ENCODE data around the gene RXFP1. TPM values are rescaled to one million over a fixed set of nuclear protein-coding genes. Genes with fewer than 3 reads are reported as not detected.
A peak's percentile ranks its signal among the peaks of the same experiment; 100 is the strongest.

RXFP1 gene
- total and polyA plus RNA-seq, 4 donors, result 0.36 to 2.6 (median 0.97) TPM

DNA sequence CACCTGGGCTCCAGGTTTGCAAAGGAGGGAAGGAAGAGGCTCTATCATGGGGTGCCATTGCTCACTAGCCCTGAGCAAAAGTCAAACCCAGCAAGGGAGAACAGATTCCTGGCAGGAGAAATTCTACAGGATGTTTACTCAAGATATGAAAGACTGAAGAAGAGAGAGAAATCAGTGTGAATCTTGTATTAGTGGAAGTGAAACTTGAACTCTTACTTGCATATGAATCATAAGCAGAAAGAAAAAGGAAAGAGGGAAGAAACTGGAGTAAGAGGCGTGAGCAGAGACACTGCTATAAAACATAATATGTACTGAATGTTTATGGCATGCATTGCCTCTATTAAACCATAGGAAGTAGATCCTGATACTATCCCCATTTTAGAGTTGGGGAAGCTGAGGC, 89.1 kb downstream of the RXFP1 start:
- Histone ChIP-seq H3K36me3 (ENCODE audit: control insufficient read depth in 1 of 2, insufficient read depth in 2 of 2, low read length in 1 of 2) (no peaks in the 10 kb centered on the region), H3K9me3 (ENCODE audit: control insufficient read depth, low read length) (peaks cover 2% of the 10 kb centered on the region), H3K4me1 (ENCODE audit: control insufficient read depth in 1 of 2, insufficient read depth in 2 of 2, low read length in 2 of 2) (no peaks in the 10 kb centered on the region), H3K27ac (ENCODE audit: low read depth in 1 of 2, low read length in 2 of 2) (no peak overlapping the region), H3K4me3 (ENCODE audit: low read length in 2 of 2) (no peak overlapping the region), H3K27me3 (ENCODE audit: control insufficient read depth in 1 of 2, insufficient read depth in 2 of 2, low read length in 1 of 2) (no peaks in the 10 kb centered on the region)
- 73 to 87% methylated on average over 1 of the region's 1 CpG for WGBS, 2 donors
- no peak for DNase-seq
- intact Hi-C loops (cut with DNase I), result no loop called here
- no peak for ATAC-seq (ENCODE audit: low FRiP score)

- Histone ChIP-seq H3K36me3 (ENCODE audit: control insufficient read depth in 1 of 2, insufficient read depth in 2 of 2, low read length in 1 of 2) (no peaks in the 10 kb centered on the region), H3K27ac (ENCODE audit: low read depth in 1 of 2, low read length in 2 of 2) (no peak overlapping the region), H3K4me1 (ENCODE audit: control insufficient read depth in 1 of 2, insufficient read depth in 2 of 2, low read length in 2 of 2) (no peaks in the 10 kb centered on the region), H3K27me3 (ENCODE audit: control insufficient read depth in 1 of 2, insufficient read depth in 2 of 2, low read length in 1 of 2) (no peaks in the 10 kb centered on the region), H3K9me3 (ENCODE audit: control insufficient read depth, low read length) (peaks cover 2% of the 10 kb centered on the region), H3K4me3 (ENCODE audit: low read length in 2 of 2) (no peak overlapping the region)
- ATAC-seq (ENCODE audit: low FRiP score) (no peak), DNase-seq (no peak)
- intact Hi-C loops (cut with DNase I), result no loop called here
- 89 to 92% methylated on average over 1 of the region's 1 CpG for WGBS, 2 donors
These were observed 91.4 kb downstream of the RXFP1 start for GRCh38 chr4:158613046-158613445.

DNA sequence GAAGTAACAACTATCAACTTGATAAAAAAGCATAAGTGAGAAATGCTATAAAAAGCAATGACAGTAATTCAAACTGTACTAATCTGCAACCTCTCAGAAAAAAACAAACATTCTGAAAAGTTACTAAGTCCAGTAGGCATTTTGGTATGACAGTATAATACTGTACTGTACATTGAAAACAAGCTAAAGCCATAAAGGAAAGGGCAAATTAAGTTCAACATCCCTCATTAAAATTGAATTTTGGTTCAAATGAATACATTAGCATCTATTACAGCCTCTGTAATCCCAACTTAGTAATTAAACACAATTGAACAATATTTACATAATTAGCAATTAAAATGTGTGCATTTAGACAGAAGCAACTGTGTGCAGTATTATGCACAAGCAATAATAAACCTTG, 96.3 kb downstream of the RXFP1 start:
- no peak for ATAC-seq (ENCODE audit: low FRiP score)
- no peaks in the 10 kb centered on the region for H3K4me1 ChIP-seq (ENCODE audit: control insufficient read depth in 1 of 2, insufficient read depth in 2 of 2, low read length in 2 of 2)
- intact Hi-C loops (cut with DNase I), result no loop called here

GRCh38 chr4:158621729-158622128, 100.0 kb downstream of the RXFP1 start:
- Histone ChIP-seq H3K27me3 (ENCODE audit: control insufficient read depth in 1 of 2, insufficient read depth in 2 of 2, low read length in 1 of 2) (no peaks in the 10 kb centered on the region), H3K27ac (ENCODE audit: low read depth in 1 of 2, low read length in 2 of 2) (no peak overlapping the region), H3K4me3 (ENCODE audit: low read length in 2 of 2) (no peak overlapping the region), H3K9me3 (ENCODE audit: control insufficient read depth, low read length) (no peaks in the 10 kb centered on the region), H3K4me1 (ENCODE audit: control insufficient read depth in 1 of 2, insufficient read depth in 2 of 2, low read length in 2 of 2) (no peaks in the 10 kb centered on the region), H3K36me3 (ENCODE audit: control insufficient read depth in 1 of 2, insufficient read depth in 2 of 2, low read length in 1 of 2) (no peaks in the 10 kb centered on the region)
- ATAC-seq (ENCODE audit: low FRiP score) (no peak), DNase-seq (no peak)
- intact Hi-C loops (cut with DNase I), result loop anchor here (10.0 kb wide), 2 partner anchors 447 to 627 kb away; partner anchors contain the start of gene GASK1B (in 1 of the 2)
- WGBS, 2 donors, result 96 to 97% methylated on average over 4 of the region's 4 CpGs

More for the DNA sequence above, 96.3 kb downstream of the RXFP1 start:
- H3K4me3 ChIP-seq (ENCODE audit: low read length in 2 of 2), result no peak overlapping the region
- DNase-seq, result no peak
- H3K27ac ChIP-seq (ENCODE audit: low read depth in 1 of 2, low read length in 2 of 2), result no peak overlapping the region
- no peaks in the 10 kb centered on the region for H3K27me3 ChIP-seq (ENCODE audit: control insufficient read depth in 1 of 2, insufficient read depth in 2 of 2, low read length in 1 of 2)
- H3K9me3 ChIP-seq (ENCODE audit: control insufficient read depth, low read length), result peaks cover 2% of the 10 kb centered on the region
- no peaks in the 10 kb centered on the region for H3K36me3 ChIP-seq (ENCODE audit: control insufficient read depth in 1 of 2, insufficient read depth in 2 of 2, low read length in 1 of 2)

GRCh38 chr4:158622251-158622650, 100.6 kb downstream of the RXFP1 start:
- DNase-seq (no peak), ATAC-seq (ENCODE audit: low FRiP score) (no peak)
- intact Hi-C loops (cut with DNase I), result loop anchor here (10.0 kb wide), 2 partner anchors 447 to 627 kb away; partner anchors contain the start of gene GASK1B (in 1 of the 2)
- no peaks in the 10 kb centered on the region for H3K4me1 ChIP-seq (ENCODE audit: control insufficient read depth in 1 of 2, insufficient read depth in 2 of 2, low read length in 2 of 2)
- H3K27ac ChIP-seq (ENCODE audit: low read depth in 1 of 2, low read length in 2 of 2), result no peak overlapping the region
- no peaks in the 10 kb centered on the region for H3K36me3 ChIP-seq (ENCODE audit: control insufficient read depth in 1 of 2, insufficient read depth in 2 of 2, low read length in 1 of 2)
- 65 to 73% methylated on average over 3 of the region's 3 CpGs for WGBS, 2 donors
- no peaks in the 10 kb centered on the region for H3K9me3 ChIP-seq (ENCODE audit: control insufficient read depth, low read length)
- no peak overlapping the region for H3K4me3 ChIP-seq (ENCODE audit: low read length in 2 of 2)
- no peaks in the 10 kb centered on the region for H3K27me3 ChIP-seq (ENCODE audit: control insufficient read depth in 1 of 2, insufficient read depth in 2 of 2, low read length in 1 of 2)

- Histone ChIP-seq H3K27me3 (ENCODE audit: control insufficient read depth in 1 of 2, insufficient read depth in 2 of 2, low read length in 1 of 2) (no peaks in the 10 kb centered on the region), H3K4me3 (ENCODE audit: low read length in 2 of 2) (peak overlapping the region in 1 of 2 donors; percentile 34), H3K4me1 (ENCODE audit: control insufficient read depth in 1 of 2, insufficient read depth in 2 of 2, low read length in 2 of 2) (no peaks in the 10 kb centered on the region), H3K27ac (ENCODE audit: low read depth in 1 of 2, low read length in 2 of 2) (no peak overlapping the region), H3K9me3 (ENCODE audit: control insufficient read depth, low read length) (no peaks in the 10 kb centered on the region), H3K36me3 (ENCODE audit: control insufficient read depth in 1 of 2, insufficient read depth in 2 of 2, low read length in 1 of 2) (no peaks in the 10 kb centered on the region)
- WGBS, 2 donors, result 14 to 19% methylated on average over 3 of the region's 3 CpGs
- DNase-seq (no peak), ATAC-seq (ENCODE audit: low FRiP score) (peak; percentile 85)
- intact Hi-C loops (cut with DNase I), result loop anchor here (1.0 to 10.0 kb wide), 4 partner anchors 364 to 630 kb away; partner anchors contain the start of gene GASK1B (in 1 of the 2)
These were observed 103.3 kb downstream of the RXFP1 start for GRCh38 chr4:158624889-158625478.

GRCh38 chr4:158625544-158625943, 103.9 kb downstream of the RXFP1 start:
- H3K4me3 ChIP-seq (ENCODE audit: low read length in 2 of 2), result peak overlapping the region in 1 of 2 donors; percentile 34
- no peak for DNase-seq
- intact Hi-C loops (cut with DNase I), result loop anchor here (1.0 to 10.0 kb wide), 4 partner anchors 365 to 631 kb away; partner anchors contain the start of gene GASK1B (in 1 of the 2)
- ATAC-seq (ENCODE audit: low FRiP score), result peak; percentile 66
- no peaks in the 10 kb centered on the region for H3K4me1 ChIP-seq (ENCODE audit: control insufficient read depth in 1 of 2, insufficient read depth in 2 of 2, low read length in 2 of 2)
- 2 to 12% methylated on average over 2 of the region's 2 CpGs for WGBS, 2 donors
- no peaks in the 10 kb centered on the region for H3K9me3 ChIP-seq (ENCODE audit: control insufficient read depth, low read length)
- peak overlapping the region in 1 of 2 donors; percentile 76 for H3K27ac ChIP-seq (ENCODE audit: low read depth in 1 of 2, low read length in 2 of 2)
- H3K36me3 ChIP-seq (ENCODE audit: control insufficient read depth in 1 of 2, insufficient read depth in 2 of 2, low read length in 1 of 2), result no peaks in the 10 kb centered on the region
- H3K27me3 ChIP-seq (ENCODE audit: control insufficient read depth in 1 of 2, insufficient read depth in 2 of 2, low read length in 1 of 2), result no peaks in the 10 kb centered on the region

DNA sequence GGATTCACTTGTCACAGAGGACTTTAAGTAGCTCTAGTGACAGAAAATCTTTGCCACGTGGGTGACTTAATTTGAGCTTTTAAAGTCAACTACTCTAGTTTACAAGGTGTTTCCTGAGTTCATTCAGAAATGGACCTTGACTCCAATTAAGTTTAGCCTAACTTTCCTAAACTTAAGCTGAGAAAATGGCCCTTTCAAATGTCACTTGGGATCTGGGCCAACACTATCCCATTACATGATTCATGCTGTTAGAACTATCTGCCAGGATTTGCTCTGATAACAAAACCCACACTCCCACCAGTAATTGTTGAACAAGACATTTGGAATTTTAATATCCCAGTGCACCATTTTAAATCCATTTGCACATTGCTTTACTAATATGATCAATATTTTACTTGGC, 109.2 kb downstream of the RXFP1 start:
- H3K9me3 ChIP-seq (ENCODE audit: control insufficient read depth, low read length), result no peaks in the 10 kb centered on the region
- no peaks in the 10 kb centered on the region for H3K27me3 ChIP-seq (ENCODE audit: control insufficient read depth in 1 of 2, insufficient read depth in 2 of 2, low read length in 1 of 2)
- no peak for ATAC-seq (ENCODE audit: low FRiP score)
- DNase-seq, result no peak
- intact Hi-C loops (cut with DNase I), result no loop called here
- 29 to 35% methylated on average over 1 of the region's 1 CpG for WGBS, 2 donors
- H3K36me3 ChIP-seq (ENCODE audit: control insufficient read depth in 1 of 2, insufficient read depth in 2 of 2, low read length in 1 of 2), result no peaks in the 10 kb centered on the region
- H3K27ac ChIP-seq (ENCODE audit: low read depth in 1 of 2, low read length in 2 of 2), result no peak overlapping the region
- H3K4me1 ChIP-seq (ENCODE audit: control insufficient read depth in 1 of 2, insufficient read depth in 2 of 2, low read length in 2 of 2), result no peaks in the 10 kb centered on the region
- H3K4me3 ChIP-seq (ENCODE audit: low read length in 2 of 2), result no peak overlapping the region

- ATAC-seq (ENCODE audit: low FRiP score), result no peak
- intact Hi-C loops (cut with DNase I), result no loop called here
These were observed 114.9 kb downstream of the RXFP1 start for GRCh38 chr4:158636619-158637018.

More at GRCh38 chr4:158636619-158637018, 114.9 kb downstream of the RXFP1 start:
- Histone ChIP-seq H3K4me1 (ENCODE audit: control insufficient read depth in 1 of 2, insufficient read depth in 2 of 2, low read length in 2 of 2) (no peaks in the 10 kb centered on the region), H3K27ac (ENCODE audit: low read depth in 1 of 2, low read length in 2 of 2) (no peak overlapping the region), H3K4me3 (ENCODE audit: low read length in 2 of 2) (no peak overlapping the region), H3K9me3 (ENCODE audit: control insufficient read depth, low read length) (no peaks in the 10 kb centered on the region), H3K27me3 (ENCODE audit: control insufficient read depth in 1 of 2, insufficient read depth in 2 of 2, low read length in 1 of 2) (no peaks in the 10 kb centered on the region), H3K36me3 (ENCODE audit: control insufficient read depth in 1 of 2, insufficient read depth in 2 of 2, low read length in 1 of 2) (no peaks in the 10 kb centered on the region)
- WGBS, 2 donors, result 92 to 100% methylated on average over 1 of the region's 1 CpG
- DNase-seq, result no peak

All from aorta (tissue), 5 donors.